Chondrocyte (in vitro differentiated cells): Measurements from ENCODE around the gene ZNF337. TPM values are rescaled to one million over a fixed set of nuclear protein-coding genes. Genes with fewer than 3 reads are reported as not detected.
"Not testable (repeated sequence)": the region's sequence is repeated elsewhere in the genome, so short reads cannot be mapped to it uniquely, and the experiment has no call there.

ENCODE experiments used
- DNase-seq: peaks from one replicate; pipeline ENCODE4 v3.0.0; 2021; ENCODE audit warnings: mixed read lengths, low spot score
- H3K27ac Mint-ChIP-seq: one replicate; pipeline ENCODE4 v1.8.0; 2021; ENCODE audit warnings: mild to moderate bottlenecking, moderate library complexity, mixed read lengths; ENCODE audit not compliant: unreplicated experiment
- H3K27me3 Mint-ChIP-seq: 2 replicates; pipeline ENCODE4 v1.8.0; 2021; ENCODE audit warnings: low read depth, mixed read lengths
- H3K36me3 Mint-ChIP-seq: 2 replicates; pipeline ENCODE4 v1.8.0; 2021; ENCODE audit warnings: low read depth, mixed read lengths
- H3K4me1 Mint-ChIP-seq: 2 replicates; pipeline ENCODE4 v1.8.0; 2021; ENCODE audit warnings: low read depth, mild to moderate bottlenecking, mixed read lengths
- H3K4me3 Mint-ChIP-seq: one replicate; pipeline ENCODE4 v1.8.0; 2021; ENCODE audit warnings: mild to moderate bottlenecking, moderate library complexity, mixed read lengths; ENCODE audit not compliant: unreplicated experiment
- H3K9me3 Mint-ChIP-seq: 2 replicates; pipeline ENCODE4 v1.8.0; 2021; ENCODE audit warnings: low read depth, mixed read lengths
- total RNA-seq: library from RNA; stranded (reverse); gene quantifications from 3 replicates; pipeline ENCODE4 v1.2.1, GENCODE V29; 2021
- TF ChIP-seq, protein P1 (sequence below): fragments of 200-600 bp; sonication (generic); IDR thresholded peaks from 2 replicates; pipeline ENCODE4 v1.5.0; 2021; ENCODE audit warnings: antibody characterized with exemption, mild to moderate bottlenecking, moderate library complexity

Gene ZNF337
- total RNA-seq, 1 donor from 2014 or later: 11.2 TPM

GRCh38 chr20:25725639-25726038 lies 29.0 kb upstream of the ZNF337 start:
- no peak for DNase-seq
- TF ChIP-seq, protein P1, sequence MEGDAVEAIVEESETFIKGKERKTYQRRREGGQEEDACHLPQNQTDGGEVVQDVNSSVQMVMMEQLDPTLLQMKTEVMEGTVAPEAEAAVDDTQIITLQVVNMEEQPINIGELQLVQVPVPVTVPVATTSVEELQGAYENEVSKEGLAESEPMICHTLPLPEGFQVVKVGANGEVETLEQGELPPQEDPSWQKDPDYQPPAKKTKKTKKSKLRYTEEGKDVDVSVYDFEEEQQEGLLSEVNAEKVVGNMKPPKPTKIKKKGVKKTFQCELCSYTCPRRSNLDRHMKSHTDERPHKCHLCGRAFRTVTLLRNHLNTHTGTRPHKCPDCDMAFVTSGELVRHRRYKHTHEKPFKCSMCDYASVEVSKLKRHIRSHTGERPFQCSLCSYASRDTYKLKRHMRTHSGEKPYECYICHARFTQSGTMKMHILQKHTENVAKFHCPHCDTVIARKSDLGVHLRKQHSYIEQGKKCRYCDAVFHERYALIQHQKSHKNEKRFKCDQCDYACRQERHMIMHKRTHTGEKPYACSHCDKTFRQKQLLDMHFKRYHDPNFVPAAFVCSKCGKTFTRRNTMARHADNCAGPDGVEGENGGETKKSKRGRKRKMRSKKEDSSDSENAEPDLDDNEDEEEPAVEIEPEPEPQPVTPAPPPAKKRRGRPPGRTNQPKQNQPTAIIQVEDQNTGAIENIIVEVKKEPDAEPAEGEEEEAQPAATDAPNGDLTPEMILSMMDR: no peak
- H3K27me3 Mint-ChIP-seq: no peaks in the 10 kb centered on the region
- H3K4me3 Mint-ChIP-seq: no peak overlapping the region
- no peaks in the 10 kb centered on the region for H3K4me1 Mint-ChIP-seq
- H3K9me3 Mint-ChIP-seq: peaks cover 45% of the 10 kb centered on the region
- no peak overlapping the region for H3K27ac Mint-ChIP-seq
- peaks cover 9% of the 10 kb centered on the region for H3K36me3 Mint-ChIP-seq

DNA sequence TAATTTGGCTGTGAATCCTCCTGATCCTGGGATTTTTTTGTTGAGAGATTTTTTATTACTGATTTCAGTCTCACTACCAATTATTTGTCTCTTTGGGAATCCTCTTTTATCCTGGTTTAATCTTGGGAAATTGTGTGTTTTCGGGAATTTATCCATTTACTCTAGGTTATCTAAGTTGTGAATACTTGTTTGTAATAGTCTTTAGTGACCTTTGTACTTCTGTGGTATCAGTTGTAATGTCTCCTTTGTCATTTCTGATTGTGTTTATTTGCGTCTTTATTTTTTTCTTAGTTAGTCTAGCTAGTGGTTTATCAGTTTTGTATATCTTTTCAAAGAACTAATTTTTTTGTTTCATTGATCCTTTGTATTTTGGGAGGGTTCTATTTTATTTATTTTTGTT lies 27.3 kb upstream of the ZNF337 start:
- DNase-seq: no peak
- H3K36me3 Mint-ChIP-seq: peaks cover 9% of the 10 kb centered on the region
- H3K4me1 Mint-ChIP-seq: peaks cover 10% of the 10 kb centered on the region
- no peak overlapping the region for H3K27ac Mint-ChIP-seq
- no peak overlapping the region for H3K4me3 Mint-ChIP-seq
- TF ChIP-seq, protein P1: no peak
- no peaks in the 10 kb centered on the region for H3K27me3 Mint-ChIP-seq
- peaks cover 45% of the 10 kb centered on the region for H3K9me3 Mint-ChIP-seq

DNA sequence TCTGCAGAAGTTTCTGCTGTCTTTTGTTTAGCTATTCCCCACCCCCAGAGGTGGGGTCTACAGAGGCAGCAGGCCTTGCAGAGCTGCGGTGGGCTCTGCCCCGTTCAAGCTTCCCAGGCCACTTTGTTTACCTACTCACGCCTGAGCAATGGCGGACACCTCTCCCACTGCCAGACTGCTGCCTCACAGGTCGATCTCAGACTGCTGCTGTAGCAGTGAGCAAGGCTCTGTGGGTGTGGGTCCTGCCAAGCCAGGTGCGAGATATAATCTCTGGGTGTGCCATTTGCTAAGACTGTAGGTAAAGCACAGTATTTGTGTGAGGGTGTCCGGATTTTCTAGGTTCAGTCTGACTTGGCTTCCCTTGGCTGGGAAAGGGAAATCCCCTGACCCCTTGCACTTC lies 23.6 kb upstream of the ZNF337 start:
- TF ChIP-seq, protein P1: no peak
- Mint-ChIP-seq H3K27ac (no peak overlapping the region), H3K4me3 (no peak overlapping the region), H3K9me3 (peaks cover 36% of the 10 kb centered on the region), H3K36me3 (peaks cover 8% of the 10 kb centered on the region), H3K4me1 (peaks cover 14% of the 10 kb centered on the region), H3K27me3 (no peaks in the 10 kb centered on the region)
- no peak for DNase-seq

GRCh38 chr20:25718896-25719809 lies 22.5 kb upstream of the ZNF337 start:
- Mint-ChIP-seq H3K36me3 (peaks cover 12% of the 10 kb centered on the region), H3K9me3 (peaks cover 30% of the 10 kb centered on the region), H3K4me1 (peaks cover 14% of the 10 kb centered on the region), H3K4me3 (peak overlapping the region; percentile 19)
- not testable (repeated sequence) for H3K27me3 Mint-ChIP-seq, H3K27ac Mint-ChIP-seq, DNase-seq

GRCh38 chr20:25707695-25708094 lies 11.0 kb upstream of the ZNF337 start:
- no peak overlapping the region for H3K27ac Mint-ChIP-seq
- H3K4me1 Mint-ChIP-seq: peaks cover 4% of the 10 kb centered on the region
- no peak for DNase-seq
- H3K27me3 Mint-ChIP-seq: no peaks in the 10 kb centered on the region
- H3K36me3 Mint-ChIP-seq: peaks cover 17% of the 10 kb centered on the region
- H3K9me3 Mint-ChIP-seq: peaks cover 19% of the 10 kb centered on the region
- H3K4me3 Mint-ChIP-seq: no peak overlapping the region
- TF ChIP-seq, protein P1: no peak
